ENCODE data around the gene SLC38A8.

The SLC38A8 gene

DNA sequence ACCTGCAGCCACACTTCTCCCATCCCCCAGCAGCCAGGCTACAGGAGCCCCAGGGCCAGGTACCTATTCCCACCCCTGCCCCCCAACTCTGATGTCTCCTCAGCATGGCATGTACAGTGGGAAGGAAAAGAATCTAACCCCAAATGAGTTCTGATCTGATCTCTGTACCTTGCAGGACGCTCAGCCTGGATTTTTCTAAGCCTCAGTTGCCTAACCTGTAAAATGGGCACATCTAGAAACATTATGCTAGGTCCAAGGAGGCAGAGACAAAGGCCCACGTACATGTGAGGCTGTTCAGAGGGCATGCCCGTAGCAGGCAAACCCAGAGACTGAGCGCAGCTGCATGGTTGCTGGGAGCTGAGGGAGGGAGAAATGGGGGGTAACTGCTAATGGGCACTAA lies 35.1 kb downstream of the SLC38A8 start:
- H3K27ac ChIP-seq, result no peak overlapping the region
- TF ChIP-seq, protein P1, sequence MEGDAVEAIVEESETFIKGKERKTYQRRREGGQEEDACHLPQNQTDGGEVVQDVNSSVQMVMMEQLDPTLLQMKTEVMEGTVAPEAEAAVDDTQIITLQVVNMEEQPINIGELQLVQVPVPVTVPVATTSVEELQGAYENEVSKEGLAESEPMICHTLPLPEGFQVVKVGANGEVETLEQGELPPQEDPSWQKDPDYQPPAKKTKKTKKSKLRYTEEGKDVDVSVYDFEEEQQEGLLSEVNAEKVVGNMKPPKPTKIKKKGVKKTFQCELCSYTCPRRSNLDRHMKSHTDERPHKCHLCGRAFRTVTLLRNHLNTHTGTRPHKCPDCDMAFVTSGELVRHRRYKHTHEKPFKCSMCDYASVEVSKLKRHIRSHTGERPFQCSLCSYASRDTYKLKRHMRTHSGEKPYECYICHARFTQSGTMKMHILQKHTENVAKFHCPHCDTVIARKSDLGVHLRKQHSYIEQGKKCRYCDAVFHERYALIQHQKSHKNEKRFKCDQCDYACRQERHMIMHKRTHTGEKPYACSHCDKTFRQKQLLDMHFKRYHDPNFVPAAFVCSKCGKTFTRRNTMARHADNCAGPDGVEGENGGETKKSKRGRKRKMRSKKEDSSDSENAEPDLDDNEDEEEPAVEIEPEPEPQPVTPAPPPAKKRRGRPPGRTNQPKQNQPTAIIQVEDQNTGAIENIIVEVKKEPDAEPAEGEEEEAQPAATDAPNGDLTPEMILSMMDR (IDR thresholded peaks at IDR 0.05), result no peak
- no peak for TF ChIP-seq ZFX (IDR thresholded peaks at IDR 0.05; ENCODE audit: borderline replicate concordance)

DNA sequence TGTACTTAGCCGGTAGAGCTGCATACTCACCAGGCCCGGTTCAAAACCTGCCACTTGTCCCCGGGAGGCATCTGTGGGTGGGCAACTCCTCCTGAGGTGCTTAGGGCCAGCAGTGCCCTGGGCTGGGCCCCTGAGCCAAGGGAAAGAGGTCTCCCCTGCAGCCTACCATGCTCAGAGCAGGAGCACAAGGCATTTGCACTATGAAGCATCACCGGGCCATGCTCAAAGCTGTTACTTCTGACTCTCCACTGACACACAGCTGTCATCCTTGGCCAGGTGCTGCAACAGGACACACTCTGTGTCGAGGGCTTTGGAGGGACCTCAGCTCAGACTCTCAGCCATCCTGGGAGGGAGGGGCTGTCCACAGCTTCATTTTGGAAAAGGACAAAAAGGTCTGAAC lies 37.2 kb downstream of the SLC38A8 start:
- H3K27ac ChIP-seq, result no peak overlapping the region
- TF ChIP-seq, protein P1 (IDR thresholded peaks at IDR 0.05), result no peak
- no peak for TF ChIP-seq ZFX (IDR thresholded peaks at IDR 0.05; ENCODE audit: borderline replicate concordance)

DNA sequence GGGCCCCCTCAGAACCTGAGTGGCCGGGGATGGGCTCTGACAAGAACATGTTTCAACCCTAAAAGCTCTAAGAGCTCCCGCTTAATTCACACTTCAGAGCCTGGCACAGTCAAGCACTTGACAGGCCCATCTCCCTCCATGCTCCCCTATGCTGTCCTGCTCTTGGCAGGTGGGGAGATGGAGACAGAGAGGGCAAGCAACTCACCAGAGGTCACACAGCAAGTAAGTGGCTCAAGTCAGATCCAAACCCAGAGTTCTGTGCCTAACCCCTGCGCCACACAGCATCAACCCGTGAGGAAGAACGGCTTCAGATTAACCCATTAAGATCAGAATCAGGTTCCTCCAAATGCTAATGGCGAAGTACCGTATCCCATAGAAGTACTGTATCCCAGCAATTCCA lies 38.2 kb downstream of the SLC38A8 start:
- TF ChIP-seq, protein P1 (IDR thresholded peaks at IDR 0.05), result no peak
- no peak for TF ChIP-seq ZFX (IDR thresholded peaks at IDR 0.05; ENCODE audit: borderline replicate concordance)
- H3K27ac ChIP-seq, result no peak overlapping the region

DNA sequence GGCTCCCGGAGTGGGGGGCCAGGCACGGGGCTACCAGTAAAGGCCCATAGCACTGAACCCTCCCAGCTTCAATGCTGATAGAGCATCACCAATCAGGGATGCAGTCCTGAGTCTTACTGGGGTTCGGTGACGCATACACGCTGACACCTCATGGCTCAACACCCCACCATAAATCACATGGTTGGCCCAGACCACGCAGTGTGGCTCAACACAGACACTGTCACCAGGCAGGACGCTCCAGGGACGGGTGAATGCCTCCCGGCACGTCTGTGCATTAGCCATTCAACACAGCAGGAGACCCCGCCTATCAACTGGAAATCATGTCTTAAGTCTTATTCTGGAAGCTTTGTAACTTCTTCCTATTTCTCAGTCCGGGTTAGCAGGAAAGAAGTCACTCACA lies 39.6 kb downstream of the SLC38A8 start:
- no peak overlapping the region for H3K27ac ChIP-seq
- TF ChIP-seq, protein P1 (IDR thresholded peaks at IDR 0.05), result no peak
- no peak for TF ChIP-seq ZFX (IDR thresholded peaks at IDR 0.05; ENCODE audit: borderline replicate concordance)

DNA sequence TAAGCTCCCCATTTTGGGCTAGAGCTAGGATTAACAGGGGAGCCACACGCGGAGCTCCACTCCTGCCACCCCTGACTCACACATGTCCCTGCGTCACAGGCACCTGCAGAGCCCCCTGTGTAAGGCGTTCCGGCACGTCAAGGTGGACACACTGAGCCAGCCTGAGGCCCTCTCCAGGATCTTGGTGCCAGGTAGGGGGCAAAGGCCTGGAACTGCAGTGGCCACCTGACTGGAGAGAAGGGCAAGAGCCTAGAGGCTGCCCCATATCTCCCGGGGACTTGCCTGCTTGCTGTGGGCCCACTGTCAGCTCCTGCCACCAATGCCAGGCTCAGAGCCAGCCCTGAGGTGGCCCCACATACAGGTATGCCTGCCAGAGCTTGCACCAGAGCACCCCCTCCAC lies 40.9 kb downstream of the SLC38A8 start:
- no peak overlapping the region for H3K27ac ChIP-seq
- TF ChIP-seq, protein P1 (IDR thresholded peaks at IDR 0.05), result no peak
- TF ChIP-seq ZFX (IDR thresholded peaks at IDR 0.05; ENCODE audit: borderline replicate concordance), result no peak

DNA sequence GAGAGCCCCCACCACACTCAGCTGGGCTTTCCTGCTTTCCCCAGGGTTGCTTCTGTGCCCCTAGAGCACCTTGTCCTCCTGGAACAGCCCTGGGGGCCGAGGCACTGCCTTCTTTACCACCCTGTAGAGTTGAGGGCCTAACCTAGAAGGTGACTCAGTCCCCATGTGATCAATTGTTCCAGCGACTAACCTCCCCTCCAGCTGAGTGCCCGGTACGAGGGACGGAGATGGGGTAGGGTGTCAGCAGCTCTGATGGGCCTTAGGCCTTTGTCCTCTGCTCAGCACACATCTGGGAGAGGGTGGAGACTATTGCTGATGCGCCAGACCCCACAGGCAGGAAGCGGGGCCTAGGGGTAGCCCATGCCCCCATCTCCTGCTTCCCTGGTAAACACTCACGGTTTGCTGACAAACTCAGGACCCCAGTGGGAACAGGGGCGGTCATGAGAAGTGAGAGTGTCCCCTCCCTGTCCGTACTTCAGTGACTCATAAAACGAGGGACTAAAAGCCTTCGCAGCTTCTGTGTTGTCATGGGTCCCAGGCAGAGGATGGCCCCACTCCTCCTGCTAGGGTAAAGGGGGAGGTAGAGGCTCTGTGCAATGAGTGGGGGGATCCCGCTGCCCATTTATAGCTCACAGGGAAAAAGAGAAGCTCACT lies 41.5 kb downstream of the SLC38A8 start:
- TF ChIP-seq, protein P1 (IDR thresholded peaks at IDR 0.05), result no peak
- TF ChIP-seq ZFX (IDR thresholded peaks at IDR 0.05; ENCODE audit: borderline replicate concordance), result no peak

DNA sequence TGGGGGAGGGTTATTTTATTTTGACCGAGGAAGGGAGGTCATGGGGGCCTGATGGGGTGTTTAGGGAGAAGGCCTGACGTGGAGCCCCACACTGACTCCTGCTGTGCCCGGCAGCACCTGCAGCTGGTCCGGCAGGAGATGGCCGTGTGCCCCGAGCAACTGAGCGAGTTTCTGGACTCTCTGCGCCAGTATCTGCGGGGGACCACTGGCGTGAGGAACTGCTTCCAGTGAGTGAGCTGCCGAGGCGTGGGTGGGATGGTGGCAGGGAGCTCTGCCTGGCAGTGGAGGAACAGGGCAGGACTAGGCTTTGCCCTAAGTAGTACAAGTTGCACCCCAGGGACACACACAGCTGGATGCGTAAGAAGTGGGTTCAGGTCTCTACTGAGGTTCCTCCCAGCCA lies 44.5 kb downstream of the SLC38A8 start:
- no peak overlapping the region for H3K27ac ChIP-seq
- TF ChIP-seq, protein P1 (IDR thresholded peaks at IDR 0.05), result no peak
- TF ChIP-seq ZFX (IDR thresholded peaks at IDR 0.05; ENCODE audit: borderline replicate concordance), result no peak

More for the DNA sequence above, 41.5 kb downstream of the SLC38A8 start:
- H3K27ac ChIP-seq, result no peak overlapping the region
